ENCODE data around the gene NME9.

The NME9 gene

GRCh38 chr3:138270245-138270644, 59.4 kb downstream of the NME9 start:
- DNase-seq, result no peak

GRCh38 chr3:138267083-138267482, 62.6 kb downstream of the NME9 start:
- DNase-seq, result no peak

- DNase-seq, result no peak
Observed at GRCh38 chr3:138265745-138266144, 63.9 kb downstream of the NME9 start.

DNA sequence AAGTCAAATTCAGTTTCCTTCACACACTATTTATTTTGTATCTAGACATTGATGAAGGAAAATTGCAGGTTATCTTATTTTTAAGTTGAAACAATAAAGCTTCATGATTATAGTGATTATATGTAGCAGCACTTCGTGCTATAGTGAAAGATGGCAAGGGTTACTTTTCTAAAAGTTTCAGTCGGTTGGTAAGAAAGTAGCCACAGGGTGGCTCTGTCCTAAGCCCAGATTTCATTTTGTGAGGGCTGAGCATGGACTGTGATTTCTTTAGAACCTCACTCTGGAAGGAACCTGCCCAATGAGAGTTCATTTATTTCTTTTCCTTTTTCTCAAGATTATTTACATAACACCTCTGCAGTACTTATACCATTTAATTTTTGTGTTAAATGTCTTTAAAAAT, 66.5 kb downstream of the NME9 start:
- no peak for DNase-seq

GRCh38 chr3:138260611-138261010, 69.0 kb downstream of the NME9 start:
- DNase-seq, result no peak

GRCh38 chr3:138259126-138259525, 70.5 kb downstream of the NME9 start:
- no peak for DNase-seq

DNA sequence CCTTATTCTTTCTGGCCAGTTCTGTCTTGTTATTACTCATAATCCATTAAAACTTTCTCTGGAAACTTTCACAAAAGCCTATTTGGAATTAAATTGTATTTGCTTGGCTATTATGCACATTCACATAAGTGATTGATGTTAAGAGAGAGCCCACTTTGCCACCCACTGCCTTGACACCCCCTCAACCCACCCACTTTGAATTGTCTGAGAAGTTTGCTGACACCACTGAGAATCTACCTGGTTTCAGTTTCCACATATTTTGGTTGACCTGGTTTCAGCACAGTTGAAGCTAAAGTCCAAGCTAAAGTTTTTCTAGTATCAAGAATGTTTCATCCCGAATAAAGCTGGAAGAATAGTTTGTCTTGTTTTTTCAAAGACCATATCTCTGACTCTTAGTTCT, 71.7 kb downstream of the NME9 start:
- DNase-seq, result no peak

GRCh38 chr3:138256022-138256421, 73.6 kb downstream of the NME9 start:
- DNase-seq, result no peak

- DNase-seq, result no peak
Observed at GRCh38 chr3:138254216-138254615, 75.4 kb downstream of the NME9 start.

- DNase-seq, result no peak
Observed at GRCh38 chr3:138253609-138254008, 76.0 kb downstream of the NME9 start.
